H9 (cell line): ENCODE results near the gene IDI2. TPM values are rescaled to one million over a fixed set of nuclear protein-coding genes. Genes with fewer than 3 reads are reported as not detected.

Experiments
- DNase-seq: peaks from one replicate; pipeline ENCODE4 v3.0.0-alpha.2; 2017
- H2AFZ ChIP-seq: one replicate; pipeline ENCODE4 v1.6.1; 2013; ENCODE audit warnings: mild to moderate bottlenecking, low read length, control low read depth, moderate library complexity
- H2AK5ac ChIP-seq: 2 replicates; pipeline ENCODE4 v1.6.1; 2013; ENCODE audit warnings: low read length, control low read depth, mixed read lengths; ENCODE audit not compliant: insufficient read length
- H2BK120ac ChIP-seq: one replicate; pipeline ENCODE4 v1.6.1; 2013; ENCODE audit warnings: low read depth, mild to moderate bottlenecking, low read length, control low read depth, inconsistent platforms; ENCODE audit not compliant: poor library complexity, severe bottlenecking
- H2BK12ac ChIP-seq: 2 replicates; pipeline ENCODE4 v1.6.1; 2013; ENCODE audit warnings: low read length, control low read depth, mixed read lengths, low read depth; ENCODE audit not compliant: insufficient read length
- H2BK15ac ChIP-seq: 2 replicates; pipeline ENCODE4 v1.6.1; 2013; ENCODE audit warnings: low read depth, low read length, control low read depth
- H2BK20ac ChIP-seq: one replicate; pipeline ENCODE4 v1.6.1; 2013; ENCODE audit warnings: low read depth, mild to moderate bottlenecking, low read length, control low read depth, inconsistent platforms; ENCODE audit not compliant: poor library complexity, severe bottlenecking
- H2BK5ac ChIP-seq: 2 replicates; pipeline ENCODE4 v1.6.1; 2013; ENCODE audit warnings: low read length, control low read depth, mixed read lengths; ENCODE audit not compliant: insufficient read length
- H3K14ac ChIP-seq: 2 replicates; pipeline ENCODE4 v1.6.1; 2013; ENCODE audit warnings: low read length, control low read depth; ENCODE audit not compliant: insufficient read depth
- H3K18ac ChIP-seq: 2 replicates; pipeline ENCODE4 v1.6.1; 2013; ENCODE audit warnings: low read depth, mild to moderate bottlenecking, mixed read lengths, low read length, control low read depth; ENCODE audit not compliant: insufficient read length
- H3K23ac ChIP-seq: 2 replicates; pipeline ENCODE4 v1.6.1; 2013; ENCODE audit warnings: low read length, control low read depth, mixed read lengths, low read depth; ENCODE audit not compliant: insufficient read length
- H3K23me2 ChIP-seq: 2 replicates; pipeline ENCODE4 v1.6.1; 2013; ENCODE audit warnings: low read depth, mild to moderate bottlenecking, mixed read lengths, low read length, control low read depth; ENCODE audit not compliant: insufficient read length, poor library complexity, severe bottlenecking
- H3K27ac ChIP-seq: 2 replicates; pipeline ENCODE4 v1.5.1; 2013; ENCODE audit warnings: low read length, control low read depth, mixed read lengths, low read depth; ENCODE audit not compliant: insufficient read length
- H3K27me3 ChIP-seq: 2 replicates; pipeline ENCODE4 v1.6.1; 2013; ENCODE audit warnings: low read length, control low read depth, inconsistent platforms; ENCODE audit not compliant: insufficient read depth
- H3K4ac ChIP-seq: 2 replicates; pipeline ENCODE4 v1.6.1; 2013; ENCODE audit warnings: low read depth, mild to moderate bottlenecking, control low read depth, inconsistent platforms, low read length, moderate library complexity
- H3K4me1 ChIP-seq: 2 replicates; pipeline ENCODE4 v1.6.1; 2013; ENCODE audit warnings: low read length, control low read depth, inconsistent platforms; ENCODE audit not compliant: insufficient read depth
- H3K4me2 ChIP-seq: 2 replicates; pipeline ENCODE4 v1.6.1; 2013; ENCODE audit warnings: low read length, control low read depth, mixed read lengths; ENCODE audit not compliant: insufficient read length, insufficient read depth
- H3K56ac ChIP-seq: 2 replicates; pipeline ENCODE4 v1.6.1; 2013; ENCODE audit warnings: low read depth, mild to moderate bottlenecking, mixed read lengths, low read length, control low read depth; ENCODE audit not compliant: insufficient read length
- H3K79me1 ChIP-seq: 2 replicates; pipeline ENCODE4 v1.6.1; 2013; ENCODE audit warnings: low read depth, mild to moderate bottlenecking, moderate library complexity, low read length, control low read depth, inconsistent platforms; ENCODE audit not compliant: insufficient read depth, poor library complexity, severe bottlenecking
- H3K79me2 ChIP-seq: 2 replicates; pipeline ENCODE4 v1.6.1; 2013; ENCODE audit warnings: low read length, control low read depth, inconsistent platforms; ENCODE audit not compliant: insufficient read depth
- H3K9ac ChIP-seq: 2 replicates; pipeline ENCODE4 v1.6.1; 2013; ENCODE audit warnings: low read length, control low read depth, mixed read lengths; ENCODE audit not compliant: insufficient read length; ENCODE audit errors: extremely low read depth
- H3K9me3 ChIP-seq: one replicate; pipeline ENCODE4 v1.6.1; 2013; ENCODE audit warnings: low read depth, low read length, inconsistent platforms; ENCODE audit not compliant: control insufficient read depth
- H3T11ph ChIP-seq: one replicate; pipeline ENCODE4 v1.6.1; 2013; ENCODE audit warnings: mild to moderate bottlenecking, low read length, control low read depth, inconsistent platforms
- H4K20me1 ChIP-seq: one replicate; pipeline ENCODE4 v1.6.1; 2013; ENCODE audit not compliant: control insufficient read depth, insufficient read length, insufficient read depth
- H4K5ac ChIP-seq: 2 replicates; pipeline ENCODE4 v1.6.1; 2013; ENCODE audit warnings: low read depth, mild to moderate bottlenecking, mixed read lengths, low read length, control low read depth; ENCODE audit not compliant: insufficient read length
- H4K8ac ChIP-seq: replicated peaks from 2 replicates; pipeline ENCODE4 v1.6.1; 2013; ENCODE audit warnings: low read length, control low read depth, mixed read lengths, low read depth; ENCODE audit not compliant: insufficient read length
- H4K91ac ChIP-seq: 2 replicates; pipeline ENCODE4 v1.6.1; 2013; ENCODE audit warnings: low read depth, mild to moderate bottlenecking, moderate library complexity, mixed read lengths, low read length, control low read depth; ENCODE audit not compliant: insufficient read length
- H3K27ac Mint-ChIP-seq, 3 experiments: 2 replicates in 2 of 3; 3 replicates in 1 of 3; pipeline ENCODE4 v1.8.0; 2020 to 2021; ENCODE audit warnings: mixed read lengths in 3 of 3, mild to moderate bottlenecking in 1 of 3, moderate library complexity in 1 of 3
- H3K27me3 Mint-ChIP-seq: 2 replicates; pipeline ENCODE4 v1.8.0; 2021; ENCODE audit warnings: low read depth, mild to moderate bottlenecking, moderate library complexity, mixed read lengths
- H3K36me3 Mint-ChIP-seq, 3 experiments: 2 replicates in 2 of 3; 3 replicates in 1 of 3; pipeline ENCODE4 v1.8.0; 2020 to 2021; ENCODE audit warnings: low read depth in 3 of 3, mixed read lengths in 3 of 3; ENCODE audit not compliant: insufficient read depth in 1 of 3
- H3K4me1 Mint-ChIP-seq, 2 experiments: 2 replicates each; pipeline ENCODE4 v1.8.0; 2020; ENCODE audit warnings: mixed read lengths in 2 of 2
- H3K4me3 Mint-ChIP-seq, 2 experiments: 2 replicates in 1 of 2; 3 replicates in 1 of 2; pipeline ENCODE4 v1.8.0; 2020 to 2021; ENCODE audit warnings: mild to moderate bottlenecking in 2 of 2, mixed read lengths in 2 of 2, moderate library complexity in 1 of 2
- H3K9me3 Mint-ChIP-seq, 2 experiments: 2 replicates in 1 of 2; 3 replicates in 1 of 2; pipeline ENCODE4 v1.8.0; 2020; ENCODE audit warnings: mild to moderate bottlenecking in 2 of 2, mixed read lengths in 2 of 2, moderate library complexity in 1 of 2
- WGBS: extraction: QIAGEN DNeasy Blood & Tissue Kit; methylation state at CpG from one replicate; pipeline ENCODE4 v1.1.7; 2013; ENCODE audit warnings: missing lambda C conversion rate, low lambda C conversion rate, mixed read lengths; ENCODE audit not compliant: insufficient read length; ENCODE audit errors: extremely low coverage; 5-methylcytosine and 5-hydroxymethylcytosine counted together
- total RNA-seq: library from RNA; stranded (reverse); gene quantifications from 2 replicates; pipeline ENCODE4 v1.2.1, GENCODE V29; 2021
- TF ChIP-seq, protein P1 (sequence below): fragments of 200-600 bp; sonication (generic); conservative IDR thresholded peaks from 3 replicates; pipeline ENCODE4 v1.8.0; 2021; ENCODE audit warnings: antibody characterized with exemption, mild to moderate bottlenecking

IDI2 gene
- total RNA-seq, 1 experiment from 2014 or later: not detected

DNA sequence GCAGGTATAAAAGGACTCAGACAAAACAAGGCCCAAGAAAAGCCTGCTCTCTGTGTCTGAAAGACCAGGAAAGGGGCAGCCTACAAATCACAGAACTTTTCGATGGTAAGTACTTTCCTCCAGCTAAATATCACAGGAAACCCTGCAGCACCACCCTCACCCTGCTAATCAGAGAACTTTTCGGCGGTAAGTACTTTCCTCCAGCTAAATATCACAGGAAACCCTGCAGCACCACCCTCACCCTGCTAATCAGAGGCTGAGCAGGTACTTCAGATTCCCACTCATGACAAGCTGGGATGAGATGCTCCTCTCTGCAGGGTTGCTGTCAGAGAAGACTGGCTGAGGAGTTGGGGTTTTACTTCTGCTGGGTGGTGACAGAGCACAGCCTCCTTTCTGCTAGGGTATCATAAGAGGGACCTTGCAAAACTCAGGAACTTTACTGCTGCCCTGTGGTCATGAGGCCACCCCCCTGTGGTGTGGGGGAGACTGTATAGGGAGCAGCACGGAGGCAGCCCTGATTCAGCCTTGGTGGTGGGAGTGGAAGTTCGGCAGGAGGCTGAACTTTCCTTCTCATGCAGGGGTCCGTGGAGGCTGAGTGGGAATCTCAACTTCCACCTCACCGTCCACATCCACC lies 37.7 kb upstream of the IDI2 start:
- Mint-ChIP-seq H3K4me1 (peaks cover 0 to 9% of the 10 kb centered on the region in 2 experiments; a peak in 3 of 4 replicates), H3K4me3 (no peak overlapping the region), H3K27me3 (no peaks in the 10 kb centered on the region), H3K9me3 (no peaks in the 10 kb centered on the region), H3K27ac (no peak overlapping the region), H3K36me3 (no peaks in the 10 kb centered on the region; a peak in 1 of 7 replicates)
- DNase-seq: no peak
- H3K14ac ChIP-seq: no peak overlapping the region
- H3K79me1 ChIP-seq: peaks cover 13% of the 10 kb centered on the region
- H2AFZ ChIP-seq: no peak overlapping the region
- no peak overlapping the region for H3K27ac ChIP-seq
- H2BK20ac ChIP-seq: no peak overlapping the region
- no peaks in the 10 kb centered on the region for H3K27me3 ChIP-seq
- H3K4me2 ChIP-seq: no peak overlapping the region
- H2BK120ac ChIP-seq: no peak overlapping the region
- H2BK15ac ChIP-seq: no peak overlapping the region
- no peak overlapping the region for H3K4ac ChIP-seq
- no peak overlapping the region for H3K56ac ChIP-seq
- H3K9me3 ChIP-seq: no peaks in the 10 kb centered on the region
- no peaks in the 10 kb centered on the region for H3K4me1 ChIP-seq
- H3K23ac ChIP-seq: no peak overlapping the region
- no peak overlapping the region for H2AK5ac ChIP-seq
- no peak overlapping the region for H4K91ac ChIP-seq
- no peak overlapping the region for H3K18ac ChIP-seq
- no peak overlapping the region for H2BK12ac ChIP-seq
- no peaks in the 10 kb centered on the region for H3K23me2 ChIP-seq
- no peak overlapping the region for H2BK5ac ChIP-seq
- no peak overlapping the region for H4K8ac ChIP-seq
- H3K9ac ChIP-seq: no peak overlapping the region
- H3K79me2 ChIP-seq: peaks cover 9% of the 10 kb centered on the region; the same call in 1 of the 2 replicates
- H4K5ac ChIP-seq: no peak overlapping the region
- WGBS: no CpG with 5 or more reads among the region's 7 CpGs
- H3T11ph ChIP-seq: no peak overlapping the region
- TF ChIP-seq, protein P1, sequence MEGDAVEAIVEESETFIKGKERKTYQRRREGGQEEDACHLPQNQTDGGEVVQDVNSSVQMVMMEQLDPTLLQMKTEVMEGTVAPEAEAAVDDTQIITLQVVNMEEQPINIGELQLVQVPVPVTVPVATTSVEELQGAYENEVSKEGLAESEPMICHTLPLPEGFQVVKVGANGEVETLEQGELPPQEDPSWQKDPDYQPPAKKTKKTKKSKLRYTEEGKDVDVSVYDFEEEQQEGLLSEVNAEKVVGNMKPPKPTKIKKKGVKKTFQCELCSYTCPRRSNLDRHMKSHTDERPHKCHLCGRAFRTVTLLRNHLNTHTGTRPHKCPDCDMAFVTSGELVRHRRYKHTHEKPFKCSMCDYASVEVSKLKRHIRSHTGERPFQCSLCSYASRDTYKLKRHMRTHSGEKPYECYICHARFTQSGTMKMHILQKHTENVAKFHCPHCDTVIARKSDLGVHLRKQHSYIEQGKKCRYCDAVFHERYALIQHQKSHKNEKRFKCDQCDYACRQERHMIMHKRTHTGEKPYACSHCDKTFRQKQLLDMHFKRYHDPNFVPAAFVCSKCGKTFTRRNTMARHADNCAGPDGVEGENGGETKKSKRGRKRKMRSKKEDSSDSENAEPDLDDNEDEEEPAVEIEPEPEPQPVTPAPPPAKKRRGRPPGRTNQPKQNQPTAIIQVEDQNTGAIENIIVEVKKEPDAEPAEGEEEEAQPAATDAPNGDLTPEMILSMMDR: no peak
- no peaks in the 10 kb centered on the region for H4K20me1 ChIP-seq
